GM12878 (cell line): ENCODE measurements around the gene CD209. TPM values are rescaled to one million over a fixed set of nuclear protein-coding genes. Genes with fewer than 3 reads are reported as not detected.

Experiments used
- BHLHE40 ChIP-seq, 2 experiments: fragments of 450-650 bp in 1 of 2; IDR thresholded peaks; 2 replicates each; pipeline ENCODE4 v1.6.1; 2011 to 2017; ENCODE audit warnings: low read depth in 2 of 2, borderline replicate concordance in 1 of 2, improper control_type of control experiment in 1 of 2, low read length in 1 of 2, mild to moderate bottlenecking in 1 of 2
- GATAD2B ChIP-seq: fragments of 450-650 bp; conservative IDR thresholded peaks from 2 replicates; pipeline ENCODE4 v1.6.1; 2017; ENCODE audit warnings: low read depth, mild to moderate bottlenecking, moderate library complexity
- JUND ChIP-seq: IDR thresholded peaks from 2 replicates; pipeline ENCODE4 v1.6.1; 2012; ENCODE audit warnings: low read depth, mild to moderate bottlenecking, low read length, improper control_type of control experiment, moderate library complexity
- KDM1A ChIP-seq: fragments of 200-600 bp; sonication (generic); IDR thresholded peaks from 2 replicates; pipeline ENCODE4 v1.6.1; 2016; ENCODE audit warnings: borderline replicate concordance
- MAX ChIP-seq: IDR thresholded peaks from 2 replicates; pipeline ENCODE4 v1.6.1; 2012; ENCODE audit warnings: low read depth, low read length, improper control_type of control experiment
- MTA2 ChIP-seq: fragments of 450-650 bp; IDR thresholded peaks from 2 replicates; pipeline ENCODE4 v1.6.1; 2016; ENCODE audit warnings: low read depth, mild to moderate bottlenecking, moderate library complexity
- NRF1 ChIP-seq: conservative IDR thresholded peaks from 2 replicates; pipeline ENCODE4 v1.6.1; 2011; ENCODE audit warnings: mild to moderate bottlenecking, low read depth, low read length, improper control_type of control experiment
- PAX5 ChIP-seq: IDR thresholded peaks from 2 replicates; pipeline ENCODE4 v1.6.1; 2011; ENCODE audit warnings: low read depth, low read length, borderline replicate concordance
- PBX3 ChIP-seq: IDR thresholded peaks from 2 replicates; pipeline ENCODE4 v1.6.1; 2011; ENCODE audit warnings: mild to moderate bottlenecking, low read depth, low read length, moderate library complexity; ENCODE audit not compliant: insufficient replicate concordance
- POLR2A ChIP-seq: IDR thresholded peaks from 2 replicates; pipeline ENCODE4 v1.6.1; 2011; ENCODE audit warnings: low read depth, mild to moderate bottlenecking, low read length
- RAD51 ChIP-seq: fragments of 450-650 bp; IDR thresholded peaks from 2 replicates; pipeline ENCODE4 v1.6.1; 2016; ENCODE audit warnings: moderate library complexity, mild to moderate bottlenecking, inconsistent platforms
- RELB ChIP-seq: fragments of 450-650 bp; IDR thresholded peaks from 2 replicates; pipeline ENCODE4 v1.6.1; 2017; ENCODE audit warnings: low read depth, mild to moderate bottlenecking, moderate library complexity
- RUNX3 ChIP-seq: IDR thresholded peaks from 2 replicates; pipeline ENCODE4 v1.6.1; 2012; ENCODE audit warnings: low read length, inconsistent platforms
- STAT1 ChIP-seq: fragments of 450-650 bp; conservative IDR thresholded peaks from 2 replicates; pipeline ENCODE4 v1.6.1; 2014; ENCODE audit warnings: antibody characterized with exemption, mild to moderate bottlenecking
- TARDBP ChIP-seq: IDR thresholded peaks from 2 replicates; pipeline ENCODE4 v1.6.1; 2016; ENCODE audit warnings: borderline replicate concordance
- TBL1XR1 ChIP-seq: IDR thresholded peaks from 2 replicates; pipeline ENCODE4 v1.6.1; 2012; ENCODE audit warnings: low read depth, low read length, improper control_type of control experiment
- TCF12 ChIP-seq: IDR thresholded peaks from 2 replicates; pipeline ENCODE4 v1.6.1; 2011; ENCODE audit warnings: low read depth, mild to moderate bottlenecking, low read length
- YBX1 ChIP-seq: fragments of 450-650 bp; IDR thresholded peaks from 2 replicates; pipeline ENCODE4 v1.6.1; 2016; ENCODE audit warnings: antibody characterized with exemption
- ZNF384 ChIP-seq: IDR thresholded peaks from 2 replicates; pipeline ENCODE4 v1.6.1; 2012; ENCODE audit warnings: low read depth, mild to moderate bottlenecking, low read length, improper control_type of control experiment, borderline replicate concordance
- ZZZ3 ChIP-seq: IDR thresholded peaks from 2 replicates; pipeline ENCODE4 v1.6.1; 2011; ENCODE audit warnings: low read depth; ENCODE audit not compliant: control insufficient read depth, insufficient read length
- polyA plus RNA-seq, 11 experiments: library from polyadenylated mRNA; depleted of rRNA in 4 of 11; unstranded in 6 of 11; stranded (reverse) in 5 of 11; fragments of >200 nt; fragmentation: Nextera tagmentation in 4 of 11; fragmentation: Illumina TruSeq in 1 of 11; extraction: Ambion mirVana in 4 of 11; extraction: Trizol in 1 of 11; gene quantifications; 1 replicate in 1 of 11; 2 replicates in 10 of 11; pipeline versions ENCODE4 v1.2.1 to v1.2.3, GENCODE V29; 2011 to 2016; ENCODE audit warnings: inconsistent platforms in 2 of 11, missing spikeins in 2 of 11, low read depth in 1 of 11
- total RNA-seq, 4 experiments: library from RNA; depleted of rRNA in 3 of 4; stranded (reverse); fragments of >200 nt in 3 of 4; fragmentation: Illumina TruSeq in 1 of 4; extraction: Trizol in 1 of 4; gene quantifications; 2 replicates each; pipeline versions ENCODE4 v1.2.1 to v1.2.3, GENCODE V29; 2013 to 2021
- TF ChIP-seq, protein P1 (sequence below): fragments of 450-650 bp; formaldehyde crosslinking; IDR thresholded peaks from 2 replicates; pipeline ENCODE4 v1.4.0; 2022; ENCODE audit warnings: mild to moderate bottlenecking, moderate library complexity
- TF ChIP-seq, protein P2 (sequence below): IDR thresholded peaks from 2 replicates; pipeline ENCODE4 v1.6.1; 2012; ENCODE audit warnings: low read length, inconsistent platforms

The CD209 gene
- total and polyA plus RNA-seq, 10 of the 15 experiments (the other 5 are each of a cell fraction or from before 2014, with no cell fraction given) = 0.04 to 0.21 (median 0.10) TPM; not detected in 3

DNA sequence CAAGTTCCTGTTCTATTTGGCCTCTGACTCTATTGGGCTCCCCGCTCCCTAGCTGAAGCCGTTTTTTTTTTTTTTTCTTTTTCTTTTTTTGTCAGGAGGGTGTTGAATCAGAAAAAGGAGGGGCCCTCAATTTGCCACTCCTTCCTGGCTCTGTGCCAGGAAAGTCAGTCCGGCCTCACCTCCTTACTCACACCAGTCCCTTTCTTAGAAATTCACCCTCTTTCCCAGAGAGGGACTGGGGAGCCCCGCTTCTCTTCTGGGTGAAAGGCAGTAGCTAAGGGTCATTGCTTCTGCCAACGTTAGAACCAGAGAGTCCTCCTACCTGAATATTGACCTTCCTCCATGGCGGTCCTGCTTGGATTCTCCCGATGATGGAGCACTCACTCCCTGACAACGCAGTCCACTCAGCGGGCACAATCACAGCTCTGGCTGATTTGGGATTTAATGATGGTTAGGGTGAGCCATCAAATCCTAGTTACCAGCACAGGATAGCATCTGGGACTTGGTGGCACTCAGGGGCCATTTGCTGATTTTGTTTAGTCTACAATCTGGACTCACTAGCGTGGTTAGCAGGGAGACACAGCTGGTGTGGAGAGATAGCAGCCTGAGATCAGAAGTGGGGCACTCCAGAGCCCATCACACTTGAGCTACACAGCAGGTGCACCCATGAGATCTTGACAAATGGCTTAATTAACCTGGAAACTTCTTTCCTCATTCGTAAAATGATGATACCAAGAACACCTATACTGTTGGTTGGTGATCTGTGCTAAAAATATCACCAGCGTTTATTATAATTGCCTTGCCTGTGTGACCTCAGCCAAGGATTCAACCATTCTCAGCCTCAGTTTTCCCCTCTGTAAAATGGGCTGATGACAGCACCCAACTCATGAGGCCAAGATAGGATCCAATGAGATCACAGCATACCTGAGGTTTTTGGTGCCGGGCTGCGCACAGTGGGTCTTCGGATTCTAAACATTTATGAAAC lies 47.6 kb downstream of the CD209 start (continued):
- peak; percentile 36 for TF ChIP-seq RUNX3
- TF ChIP-seq PAX5 = peak; percentile 11; the same call in 1 of the 2 replicates
- TF ChIP-seq TBL1XR1 = no peak
- peak; percentile 60; the same call in 1 of the 2 replicates for TF ChIP-seq GATAD2B
- peak; percentile 87 for TF ChIP-seq ZNF384
- TF ChIP-seq JUND = no peak
- no peak for TF ChIP-seq STAT1
- no peak for TF ChIP-seq MAX
- TF ChIP-seq, protein P1, sequence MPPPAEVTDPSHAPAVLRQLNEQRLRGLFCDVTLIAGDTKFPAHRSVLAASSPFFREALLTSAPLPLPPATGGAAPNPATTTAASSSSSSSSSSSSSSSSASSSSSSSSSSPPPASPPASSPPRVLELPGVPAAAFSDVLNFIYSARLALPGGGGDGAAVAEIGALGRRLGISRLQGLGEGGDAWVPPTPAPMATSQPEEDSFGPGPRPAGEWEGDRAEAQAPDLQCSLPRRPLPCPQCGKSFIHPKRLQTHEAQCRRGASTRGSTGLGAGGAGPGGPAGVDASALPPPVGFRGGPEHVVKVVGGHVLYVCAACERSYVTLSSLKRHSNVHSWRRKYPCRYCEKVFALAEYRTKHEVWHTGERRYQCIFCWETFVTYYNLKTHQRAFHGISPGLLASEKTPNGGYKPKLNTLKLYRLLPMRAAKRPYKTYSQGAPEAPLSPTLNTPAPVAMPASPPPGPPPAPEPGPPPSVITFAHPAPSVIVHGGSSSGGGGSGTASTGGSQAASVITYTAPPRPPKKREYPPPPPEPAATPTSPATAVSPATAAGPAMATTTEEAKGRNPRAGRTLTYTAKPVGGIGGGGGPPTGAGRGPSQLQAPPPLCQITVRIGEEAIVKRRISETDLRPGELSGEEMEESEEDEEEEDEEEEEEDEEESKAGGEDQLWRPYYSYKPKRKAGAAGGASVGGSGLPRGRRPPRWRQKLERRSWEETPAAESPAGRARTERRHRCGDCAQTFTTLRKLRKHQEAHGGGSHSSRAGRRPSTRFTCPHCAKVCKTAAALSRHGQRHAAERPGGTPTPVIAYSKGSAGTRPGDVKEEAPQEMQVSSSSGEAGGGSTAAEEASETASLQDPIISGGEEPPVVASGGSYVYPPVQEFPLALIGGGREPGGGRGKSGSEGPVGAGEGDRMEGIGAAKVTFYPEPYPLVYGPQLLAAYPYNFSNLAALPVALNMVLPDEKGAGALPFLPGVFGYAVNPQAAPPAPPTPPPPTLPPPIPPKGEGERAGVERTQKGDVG = no peak
- TF ChIP-seq, protein P2, sequence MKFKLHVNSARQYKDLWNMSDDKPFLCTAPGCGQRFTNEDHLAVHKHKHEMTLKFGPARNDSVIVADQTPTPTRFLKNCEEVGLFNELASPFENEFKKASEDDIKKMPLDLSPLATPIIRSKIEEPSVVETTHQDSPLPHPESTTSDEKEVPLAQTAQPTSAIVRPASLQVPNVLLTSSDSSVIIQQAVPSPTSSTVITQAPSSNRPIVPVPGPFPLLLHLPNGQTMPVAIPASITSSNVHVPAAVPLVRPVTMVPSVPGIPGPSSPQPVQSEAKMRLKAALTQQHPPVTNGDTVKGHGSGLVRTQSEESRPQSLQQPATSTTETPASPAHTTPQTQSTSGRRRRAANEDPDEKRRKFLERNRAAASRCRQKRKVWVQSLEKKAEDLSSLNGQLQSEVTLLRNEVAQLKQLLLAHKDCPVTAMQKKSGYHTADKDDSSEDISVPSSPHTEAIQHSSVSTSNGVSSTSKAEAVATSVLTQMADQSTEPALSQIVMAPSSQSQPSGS = no peak; the same call in 1 of the 2 replicates
- TF ChIP-seq RAD51 = no peak
- no peak for TF ChIP-seq TARDBP
- no peak for TF ChIP-seq ZZZ3
- TF ChIP-seq POLR2A = peak; percentile 55; the same call in 1 of the 2 replicates
- peak; percentile 82 for TF ChIP-seq TCF12
- TF ChIP-seq BHLHE40 (IDR thresholded peaks at IDR 0.05; ENCODE audit: borderline replicate concordance in 1 of 2, low read depth in 2 of 2, low read length in 1 of 2) = peak in 1 of 2 experiments; percentile 50; a peak in 1 of 4 replicates
- no peak for TF ChIP-seq KDM1A
- no peak for TF ChIP-seq YBX1
- TF ChIP-seq NRF1 = no peak
- TF ChIP-seq RELB = peak; percentile 65; the same call in 1 of the 2 replicates
- TF ChIP-seq PBX3 = no peak
- no peak; the same call in 1 of the 2 replicates for TF ChIP-seq MTA2
